ENCODE measurements around the gene FGFRL1. TPM values are rescaled to one million over a fixed set of nuclear protein-coding genes. Genes with fewer than 3 reads are reported as not detected.

Gene FGFRL1
- polyA plus RNA-seq, 1 experiment = 21.2 TPM

DNA sequence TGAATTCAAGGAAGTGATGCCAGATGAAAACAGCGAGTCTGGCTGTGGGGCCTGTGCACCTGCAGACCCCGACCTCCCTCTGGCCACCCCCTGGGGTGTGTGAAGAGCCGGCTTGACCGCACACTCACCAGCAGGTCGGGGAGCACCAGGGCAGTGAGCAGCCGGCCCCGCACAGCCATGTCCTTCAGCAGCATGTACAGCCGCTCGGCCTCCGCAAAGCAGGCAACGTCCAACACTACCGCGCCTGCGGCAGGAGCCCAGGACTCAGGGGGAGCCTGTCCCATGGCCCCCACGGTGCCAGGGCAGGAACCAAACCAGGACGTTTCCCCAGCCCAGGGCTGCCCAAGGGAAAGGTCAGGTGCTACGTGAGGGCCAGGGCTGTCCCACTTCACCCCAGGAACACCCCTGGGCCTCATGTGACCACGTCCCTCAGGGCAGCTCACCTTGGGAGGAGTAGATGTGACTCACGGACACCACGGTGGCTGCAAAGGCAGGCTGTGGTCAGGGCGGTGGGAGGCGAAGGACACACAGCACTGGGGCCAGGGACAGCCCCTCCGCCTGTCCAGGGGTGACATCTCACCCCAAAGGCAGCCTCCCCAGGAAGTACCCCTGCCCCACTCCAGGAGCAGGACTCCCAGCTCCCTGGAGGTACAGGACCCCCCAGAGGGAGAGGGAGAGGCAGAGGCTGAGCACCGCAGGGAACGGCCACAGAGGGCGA lies 46.2 kb upstream of the FGFRL1 start:
- ChIA-PET POLR2A (no interaction called here), CTCF (no interaction called here)
- DNase-seq (ENCODE audit: low read depth) = no peak
- Histone ChIP-seq H3K36me3 (ENCODE audit: control insufficient read depth, insufficient read depth, low read length) (peaks cover 40% of the 10 kb centered on the region), H3K27me3 (ENCODE audit: control insufficient read depth, insufficient read depth, low read length) (no peaks in the 10 kb centered on the region), H3K4me3 (ENCODE audit: low read depth, low read length) (no peak overlapping the region)
- TF ChIP-seq CTCF (IDR thresholded peaks at IDR 0.05; ENCODE audit: insufficient read depth, low read depth, low read length) = no peak

GRCh38 chr4:965766-966134 lies 45.7 kb upstream of the FGFRL1 start:
- no peak for TF ChIP-seq CTCF (IDR thresholded peaks at IDR 0.05; ENCODE audit: insufficient read depth, low read depth, low read length)
- H3K36me3 ChIP-seq (ENCODE audit: control insufficient read depth, insufficient read depth, low read length) = peaks cover 34% of the 10 kb centered on the region
- H3K27me3 ChIP-seq (ENCODE audit: control insufficient read depth, insufficient read depth, low read length) = no peaks in the 10 kb centered on the region
- no peak overlapping the region for H3K4me3 ChIP-seq (ENCODE audit: low read depth, low read length)
- no peak for DNase-seq (ENCODE audit: low read depth)
- CTCF ChIA-PET = no interaction called here
- POLR2A ChIA-PET = no interaction called here

- no peak for DNase-seq (ENCODE audit: low read depth)
- H3K4me3 ChIP-seq (ENCODE audit: low read depth, low read length) = no peak overlapping the region
- POLR2A ChIA-PET = no interaction called here
- peaks cover 32% of the 10 kb centered on the region for H3K36me3 ChIP-seq (ENCODE audit: control insufficient read depth, insufficient read depth, low read length)
- CTCF ChIA-PET = no interaction called here
- TF ChIP-seq CTCF (IDR thresholded peaks at IDR 0.05; ENCODE audit: insufficient read depth, low read depth, low read length) = no peak
- no peaks in the 10 kb centered on the region for H3K27me3 ChIP-seq (ENCODE audit: control insufficient read depth, insufficient read depth, low read length)
These were observed 44.9 kb upstream of the FGFRL1 start for GRCh38 chr4:966266-967112.

- CTCF ChIA-PET = no interaction called here
These were observed 44.0 kb upstream of the FGFRL1 start for GRCh38 chr4:967113-968104.

More at GRCh38 chr4:967113-968104, 44.0 kb upstream of the FGFRL1 start:
- H3K27me3 ChIP-seq (ENCODE audit: control insufficient read depth, insufficient read depth, low read length) = no peaks in the 10 kb centered on the region
- H3K4me3 ChIP-seq (ENCODE audit: low read depth, low read length) = no peak overlapping the region
- DNase-seq (ENCODE audit: low read depth) = no peak
- H3K36me3 ChIP-seq (ENCODE audit: control insufficient read depth, insufficient read depth, low read length) = peaks cover 25% of the 10 kb centered on the region
- no peak for TF ChIP-seq CTCF (IDR thresholded peaks at IDR 0.05; ENCODE audit: insufficient read depth, low read depth, low read length)
- POLR2A ChIA-PET = no interaction called here
